NCI-H1930 (cell line): Measurements from ENCODE around the gene RAPSN.

Experiments used
- DNase-seq, 2 experiments: peaks; one replicate each; lab custom pipeline; 2025; lab: John Stamatoyannopoulos, UW

Gene RAPSN

DNA sequence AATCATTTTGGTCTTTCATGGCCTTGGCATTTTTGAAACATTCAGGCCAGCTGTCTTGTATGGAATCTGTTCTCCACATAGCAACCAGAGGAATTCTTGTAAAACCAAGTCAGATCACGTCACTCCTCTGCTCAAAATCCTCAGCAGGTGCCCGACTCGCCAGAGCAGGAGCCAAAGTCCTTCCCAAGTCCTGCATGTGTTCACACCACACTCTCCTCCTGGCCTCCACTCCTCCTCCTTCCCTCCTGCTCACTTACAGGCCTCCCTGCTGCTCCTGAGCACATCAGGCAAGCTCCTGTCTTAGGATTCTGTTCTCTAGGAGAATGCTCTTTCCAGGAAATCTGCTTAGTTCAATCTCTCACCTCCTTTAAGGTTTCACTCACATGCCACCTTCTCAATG, 15.8 kb downstream of the RAPSN start:
- DNase-seq: no peak

DNA sequence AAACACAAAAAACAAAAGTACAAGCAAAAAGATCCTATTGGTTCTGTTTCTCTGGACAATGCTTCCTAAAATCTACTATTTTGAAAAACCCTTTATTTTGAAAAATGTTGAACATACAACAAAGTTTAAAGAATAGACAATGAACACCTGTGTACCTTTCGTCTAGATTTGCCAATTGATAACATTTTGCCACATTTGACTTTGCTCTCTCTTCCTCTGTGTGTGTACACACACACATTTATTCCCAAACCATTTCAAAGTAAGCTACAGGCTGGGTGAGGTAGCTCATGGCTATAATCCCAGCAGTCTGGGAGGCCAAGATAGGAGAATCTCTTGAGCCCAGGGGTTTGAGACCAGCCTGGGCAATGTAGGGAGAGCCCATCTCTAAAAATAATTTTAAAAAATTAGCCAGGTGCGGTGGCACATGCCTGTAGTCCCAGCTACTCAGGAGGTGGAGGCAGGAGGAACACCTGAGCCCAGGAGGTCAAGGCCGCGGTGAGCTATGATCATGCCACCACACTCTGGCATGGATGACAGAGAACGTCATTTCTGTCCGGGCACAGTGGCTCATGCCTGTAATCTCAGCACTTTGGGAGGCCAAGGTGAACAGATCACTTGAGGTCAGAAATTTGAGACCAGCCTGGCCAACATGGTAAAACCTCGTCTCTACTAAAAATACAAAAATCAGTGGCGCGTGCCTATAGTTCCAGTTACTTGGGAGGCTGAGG, 17.4 kb downstream of the RAPSN start:
- no peak for DNase-seq

DNA sequence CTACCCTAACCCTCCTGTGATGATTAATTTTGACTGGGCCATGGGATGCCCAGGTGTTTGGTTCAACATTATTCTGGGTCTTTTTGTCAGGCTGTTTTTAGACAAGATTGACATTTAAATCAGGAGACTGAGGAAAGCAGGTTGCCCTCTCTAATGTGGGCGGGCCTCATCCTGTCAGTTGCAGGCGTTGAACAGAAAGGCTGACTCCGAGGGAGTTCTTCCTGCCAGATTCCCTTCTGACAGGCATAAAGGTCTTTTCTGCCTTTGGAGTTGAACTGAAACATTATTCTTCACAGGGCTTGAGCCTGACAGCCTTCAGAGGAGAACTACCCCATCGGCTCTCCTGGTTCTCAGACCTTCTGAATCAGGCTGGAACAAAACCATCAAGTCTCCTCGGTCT, 18.4 kb downstream of the RAPSN start:
- DNase-seq: no peak

DNA sequence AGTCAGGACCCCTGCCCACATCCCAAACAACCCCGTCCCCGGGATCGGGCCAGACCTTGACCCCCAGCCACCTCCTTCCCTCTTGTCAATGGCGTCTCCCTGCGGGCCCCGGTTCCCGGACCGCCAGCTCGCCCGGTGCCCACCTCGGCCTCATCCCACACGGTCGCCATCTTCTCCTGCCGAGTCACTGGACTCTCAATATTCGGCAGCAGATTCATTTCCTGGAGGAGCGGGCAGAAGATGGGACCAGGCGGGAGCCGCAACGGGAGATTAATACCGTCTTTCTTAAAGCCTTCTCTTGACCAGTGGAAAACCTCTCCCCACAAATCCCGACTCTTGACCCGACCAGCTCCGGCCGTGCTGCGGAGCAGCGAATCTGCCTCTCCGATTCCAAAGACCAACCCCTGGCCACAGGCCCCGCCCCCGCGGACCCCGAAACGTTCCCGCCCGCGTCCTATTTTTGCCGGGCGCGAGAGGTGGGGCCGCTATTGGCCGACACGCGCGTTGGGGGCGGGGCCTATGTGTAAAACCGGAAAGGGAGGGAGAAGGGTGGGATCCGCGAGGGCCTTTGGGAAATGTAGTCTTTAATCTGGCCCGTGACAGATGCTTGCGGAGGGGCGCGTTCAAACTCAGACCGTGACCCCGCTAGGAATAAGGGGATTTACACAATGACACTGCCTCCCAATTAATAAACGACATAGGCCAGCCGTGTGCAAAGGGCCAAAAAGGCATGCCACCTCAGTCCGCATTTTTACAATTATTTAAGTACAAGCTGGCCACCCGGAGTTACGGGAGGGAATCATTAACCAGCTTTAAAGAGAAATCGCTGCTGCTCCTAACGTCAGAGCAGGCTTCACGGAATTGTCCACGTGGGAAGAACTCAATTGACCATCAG, 22.6 kb downstream of the RAPSN start, which contains the start of gene PSMC3:
PSMC3 (minus strand) TSS at position 378 of the 895 bp plus-strand sequence; CDS start at position 218, 160 bp downstream.
- peak; percentile 98 to 99 for DNase-seq

DNA sequence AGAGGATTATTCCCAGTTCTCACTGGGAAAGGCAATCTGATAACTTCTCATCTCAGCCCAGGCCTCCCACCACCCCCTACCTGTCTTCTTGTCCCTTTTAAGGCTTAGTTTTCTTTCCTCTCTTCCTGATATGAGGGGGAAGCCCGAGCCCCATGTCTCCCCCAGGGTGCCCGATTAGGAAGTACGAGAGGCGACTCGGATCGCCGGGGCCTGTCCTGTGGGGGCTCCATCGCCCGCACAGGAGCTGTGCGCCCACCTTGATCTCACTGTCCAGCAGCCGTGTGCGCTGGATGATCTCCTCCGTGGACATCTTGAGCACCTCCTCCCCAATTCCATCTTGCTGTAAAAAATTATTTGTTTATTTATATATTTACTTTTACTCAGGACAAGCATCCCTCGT, 23.3 kb downstream of the RAPSN start:
- no peak for DNase-seq

DNA sequence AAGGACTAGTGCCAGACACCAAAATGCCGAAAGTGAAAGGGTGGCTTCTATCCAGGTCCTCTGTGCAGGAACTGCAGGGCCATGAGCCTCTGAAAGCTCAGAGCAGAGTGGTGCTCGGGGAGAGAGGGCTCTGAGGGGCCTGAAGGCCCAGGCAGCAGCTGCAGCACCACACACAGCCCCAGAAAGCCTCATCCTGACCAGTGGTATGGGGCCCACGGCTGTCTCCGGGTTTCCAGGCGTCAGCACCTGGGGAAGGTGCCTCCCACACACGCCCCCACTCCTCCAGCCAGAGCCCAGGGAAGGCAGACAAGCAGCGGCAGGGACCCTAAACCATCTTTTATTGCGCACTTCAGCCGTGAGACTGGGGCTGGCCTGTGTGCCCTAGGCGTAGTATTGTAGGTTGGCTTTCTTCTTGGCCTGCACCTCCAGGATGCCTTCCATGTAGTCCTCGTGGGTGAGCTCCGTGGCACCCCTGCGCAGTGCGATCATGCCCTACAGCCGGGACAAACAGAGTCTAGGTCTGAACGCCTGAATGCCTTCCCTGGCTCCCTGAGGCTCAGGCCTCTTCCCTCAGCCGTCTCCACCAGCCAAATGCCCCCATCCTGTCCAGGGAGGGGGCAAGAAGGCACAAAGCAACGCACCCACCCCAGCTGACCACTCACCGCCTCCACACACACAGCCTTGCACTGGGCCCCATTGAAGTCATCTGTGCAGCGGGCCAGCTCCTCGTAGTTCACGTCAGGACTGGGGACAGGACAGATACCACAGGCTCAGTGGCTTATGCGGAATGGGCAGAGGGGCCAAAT, 30.3 kb downstream of the RAPSN start:
- DNase-seq: no peak

DNA sequence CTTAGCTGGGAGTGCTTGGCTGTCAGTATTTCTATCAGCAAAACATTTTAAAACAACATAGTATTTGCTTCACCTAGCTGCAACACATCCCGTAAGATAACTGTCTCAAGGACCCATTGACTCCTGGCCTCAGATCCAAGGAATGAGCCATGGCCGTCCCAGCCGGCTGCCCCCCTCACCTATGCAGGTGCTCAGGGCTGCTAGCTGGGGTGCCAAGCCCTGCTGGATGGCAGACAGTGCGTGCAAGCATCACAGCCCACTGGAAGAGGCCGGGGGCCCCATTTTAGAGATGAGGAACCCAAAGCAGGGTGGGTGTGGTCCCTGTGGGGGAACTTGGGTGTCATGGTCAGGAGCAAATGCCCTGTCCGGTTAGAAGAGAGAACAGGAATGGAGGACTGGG, 31.2 kb downstream of the RAPSN start:
- no peak for DNase-seq

DNA sequence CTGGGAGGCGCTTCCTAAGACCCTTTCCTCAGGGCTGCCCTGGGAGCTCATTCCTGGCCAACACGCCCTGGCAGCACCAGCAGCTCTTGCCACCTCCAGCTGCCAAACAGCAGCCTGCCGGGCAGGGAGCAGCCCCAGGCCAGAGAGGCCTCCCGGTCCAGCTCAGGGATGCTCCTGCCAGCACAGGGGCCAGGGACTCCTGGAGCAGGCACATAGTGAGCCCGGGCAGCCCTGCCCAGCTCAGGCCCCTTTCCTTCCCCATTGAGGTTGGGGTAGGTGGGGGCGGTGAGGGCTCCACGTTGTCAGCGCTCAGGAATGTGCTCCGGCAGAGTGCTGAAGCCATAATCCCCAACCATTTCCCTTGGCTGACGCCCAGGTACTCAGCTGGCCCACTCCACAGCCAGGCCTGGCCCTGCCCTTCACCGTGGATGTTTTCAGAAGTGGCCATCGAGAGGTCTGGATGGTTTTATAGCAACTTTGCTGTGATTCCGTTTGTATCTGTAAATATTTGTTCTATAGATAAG, 32.9 kb downstream of the RAPSN start:
- no peak for DNase-seq

DNA sequence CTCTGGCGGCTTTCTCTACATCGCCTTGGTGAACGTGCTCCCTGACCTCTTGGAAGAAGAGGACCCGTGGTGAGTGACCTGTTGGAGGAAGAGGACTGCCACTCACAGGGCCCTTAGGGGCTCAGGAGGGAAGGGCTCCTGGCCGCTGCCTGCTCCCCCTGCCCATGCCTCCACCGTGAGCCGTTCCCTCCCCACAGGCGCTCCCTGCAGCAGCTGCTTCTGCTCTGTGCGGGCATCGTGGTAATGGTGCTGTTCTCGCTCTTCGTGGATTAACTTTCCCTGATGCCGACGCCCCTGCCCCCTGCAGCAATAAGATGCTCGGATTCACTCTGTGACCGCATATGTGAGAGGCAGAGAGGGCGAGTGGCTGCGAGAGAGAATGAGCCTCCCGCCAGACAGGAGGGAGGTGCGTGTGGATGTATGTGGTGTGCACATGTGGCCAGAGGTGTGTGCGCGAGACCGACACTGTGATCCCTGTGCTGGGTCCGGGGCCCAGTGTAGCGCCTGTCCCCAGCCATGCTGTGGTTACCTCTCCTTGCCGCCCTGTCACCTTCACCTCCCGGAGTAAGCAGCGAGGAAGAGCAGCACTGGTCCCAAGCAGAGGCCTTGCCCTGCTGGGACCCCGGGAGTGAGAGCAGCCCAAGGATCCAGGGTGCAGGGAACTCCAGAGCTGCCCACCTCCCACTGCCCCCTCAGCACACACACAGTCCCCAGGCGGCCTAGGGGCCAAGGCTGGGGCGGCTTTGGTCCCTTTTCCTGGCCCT, 33.7 kb downstream of the RAPSN start:
- no peak for DNase-seq

DNA sequence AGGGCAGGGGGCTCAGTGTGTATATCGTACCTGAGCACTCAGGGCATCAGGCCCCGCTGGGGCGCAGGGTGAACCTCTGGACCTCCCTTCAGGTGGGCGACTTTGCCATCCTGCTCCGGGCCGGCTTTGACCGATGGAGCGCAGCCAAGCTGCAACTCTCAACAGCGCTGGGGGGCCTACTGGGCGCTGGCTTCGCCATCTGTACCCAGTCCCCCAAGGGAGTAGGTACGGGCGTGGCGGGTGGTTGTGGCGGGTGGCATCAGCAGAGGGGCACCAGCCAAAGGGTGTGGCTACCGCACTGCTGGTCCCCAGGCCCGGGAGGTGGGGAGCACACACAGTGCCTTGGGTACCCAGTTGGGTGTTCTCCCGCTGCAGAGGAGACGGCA, 34.3 kb downstream of the RAPSN start:
- no peak for DNase-seq

DNA sequence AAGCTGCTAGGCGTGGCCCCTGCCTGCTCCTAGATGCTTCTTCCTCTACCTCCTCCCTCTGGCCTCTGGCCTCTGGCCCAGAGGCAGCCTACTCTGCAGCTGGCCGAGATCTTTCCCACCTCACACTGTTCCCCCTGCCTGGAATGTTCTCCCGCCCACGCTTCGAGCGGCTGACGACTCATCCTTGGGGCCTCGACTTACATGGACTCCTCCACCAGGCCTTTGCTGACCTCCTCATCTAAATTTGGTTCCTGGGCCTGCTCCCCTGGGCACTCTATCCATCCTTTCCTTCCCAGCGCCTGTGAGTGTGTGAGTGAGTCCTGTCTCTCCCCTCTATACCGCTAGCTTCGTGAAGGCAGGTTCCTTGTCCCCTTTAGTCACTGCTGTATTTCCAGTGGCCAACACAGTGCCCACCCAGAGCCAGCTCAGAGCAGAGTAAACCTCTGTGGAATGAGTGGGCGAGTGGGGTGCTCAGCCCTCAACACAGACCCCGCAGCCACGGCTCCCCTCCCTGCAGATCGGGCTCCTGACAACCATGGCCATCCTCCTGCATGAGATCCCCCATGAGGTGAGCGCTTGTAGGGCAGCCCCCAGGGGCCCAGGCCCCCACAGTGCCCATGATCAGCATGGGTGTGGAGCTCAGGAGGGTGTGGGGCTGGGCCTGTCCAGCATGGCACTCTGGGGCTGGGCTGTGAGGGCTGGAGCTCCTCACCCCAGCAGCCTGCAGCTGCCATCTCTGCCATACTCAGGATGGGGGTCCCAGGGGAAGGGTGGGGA, 34.8 kb downstream of the RAPSN start:
- DNase-seq: no peak

DNA sequence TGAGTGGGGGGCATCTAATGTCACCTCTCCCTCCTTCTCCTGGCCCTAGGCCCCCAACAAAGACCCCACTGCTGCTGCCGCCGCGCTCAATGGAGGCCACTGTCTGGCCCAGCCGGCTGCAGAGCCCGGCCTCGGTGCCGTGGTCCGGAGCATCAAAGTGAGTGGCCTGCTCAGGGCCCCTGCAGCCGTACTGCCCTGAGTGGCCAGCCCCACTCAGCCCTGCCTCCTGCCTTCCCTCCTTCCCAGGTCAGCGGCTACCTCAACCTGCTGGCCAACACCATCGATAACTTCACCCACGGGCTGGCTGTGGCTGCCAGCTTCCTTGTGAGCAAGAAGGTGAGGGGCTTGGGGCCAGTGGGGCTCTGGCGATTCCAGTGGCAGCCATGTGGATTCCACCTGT, 35.6 kb downstream of the RAPSN start:
- DNase-seq: no peak

DNA sequence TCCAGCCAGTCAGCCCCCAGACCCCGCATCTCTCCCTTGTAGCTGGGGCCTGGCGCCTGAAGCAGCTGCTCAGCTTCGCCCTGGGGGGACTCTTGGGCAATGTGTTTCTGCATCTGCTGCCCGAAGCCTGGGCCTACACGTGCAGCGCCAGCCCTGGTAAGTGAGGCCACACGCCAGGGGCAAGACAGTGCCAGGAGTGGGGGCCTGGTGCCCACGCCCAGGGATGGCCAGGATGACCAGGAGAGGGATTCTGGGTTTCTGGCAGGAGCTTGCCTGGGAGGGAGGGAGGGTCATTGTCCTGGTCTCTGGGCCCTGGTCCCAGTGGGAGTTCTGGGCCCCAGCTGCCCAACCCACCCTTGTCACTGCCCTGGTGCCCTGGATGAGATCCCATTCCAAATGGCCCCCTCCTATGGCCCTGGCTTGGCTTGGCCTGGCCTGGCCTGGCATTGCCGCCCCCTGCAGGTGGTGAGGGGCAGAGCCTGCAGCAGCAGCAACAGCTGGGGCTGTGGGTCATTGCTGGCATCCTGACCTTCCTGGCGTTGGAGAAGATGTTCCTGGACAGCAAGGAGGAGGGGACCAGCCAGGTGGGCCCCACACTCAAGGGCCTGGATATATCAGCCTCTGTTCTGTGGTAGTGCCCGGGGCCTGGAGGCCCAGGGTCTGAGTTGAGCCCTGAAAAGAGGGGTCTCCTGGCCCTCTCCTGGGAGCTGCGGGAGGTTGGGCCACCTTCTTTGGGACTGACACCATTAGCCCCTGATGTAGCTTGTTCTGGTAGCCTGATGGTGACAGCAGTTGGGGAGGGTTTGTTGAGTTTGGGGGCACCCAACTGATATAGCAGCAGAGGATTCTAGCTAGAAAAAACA, 36.8 kb downstream of the RAPSN start:
- DNase-seq: peak; percentile 34 to 35

DNA sequence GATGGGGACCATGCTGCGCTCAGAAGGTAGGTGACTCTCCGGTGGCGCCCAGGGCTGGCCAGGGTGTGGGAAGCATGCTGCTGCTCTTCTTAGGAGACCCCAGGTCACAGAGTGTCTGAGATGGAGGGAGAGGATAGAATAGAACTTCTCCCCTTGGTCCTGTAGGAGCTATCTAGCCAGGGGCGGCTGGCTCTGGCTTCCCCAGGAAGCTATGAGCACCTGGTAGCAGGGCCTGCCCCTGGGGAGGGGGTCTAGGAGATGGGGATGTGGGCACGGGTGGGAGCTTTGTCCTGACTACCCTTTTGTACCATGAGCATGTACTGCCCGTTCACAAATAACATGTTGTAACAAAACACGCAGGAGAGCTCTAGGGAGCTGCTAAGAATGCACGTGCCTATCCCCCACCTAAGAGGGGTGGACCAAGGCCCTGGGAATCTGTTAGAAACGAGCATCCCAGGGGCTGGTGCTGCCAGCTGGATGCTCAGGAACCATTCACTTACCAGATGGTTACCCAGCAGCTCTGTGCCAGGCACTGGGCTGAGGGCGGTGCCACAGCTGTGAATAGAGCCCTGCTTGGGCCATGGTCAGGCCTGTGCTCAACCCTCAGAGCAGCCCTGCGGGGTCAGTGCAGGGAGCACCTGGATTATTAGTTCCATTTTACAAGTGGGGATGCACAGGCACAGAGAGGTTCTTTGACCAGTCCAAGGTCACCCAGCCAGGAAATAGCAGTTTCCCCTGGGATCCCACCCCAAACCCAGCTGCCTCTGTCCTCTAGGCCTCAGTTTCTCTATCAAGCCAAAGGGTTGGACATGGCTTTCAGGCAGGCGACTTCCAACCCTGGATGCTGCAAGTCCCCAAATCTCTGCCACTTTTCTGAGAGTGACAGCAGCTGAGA, 38.3 kb downstream of the RAPSN start:
- DNase-seq: no peak

DNA sequence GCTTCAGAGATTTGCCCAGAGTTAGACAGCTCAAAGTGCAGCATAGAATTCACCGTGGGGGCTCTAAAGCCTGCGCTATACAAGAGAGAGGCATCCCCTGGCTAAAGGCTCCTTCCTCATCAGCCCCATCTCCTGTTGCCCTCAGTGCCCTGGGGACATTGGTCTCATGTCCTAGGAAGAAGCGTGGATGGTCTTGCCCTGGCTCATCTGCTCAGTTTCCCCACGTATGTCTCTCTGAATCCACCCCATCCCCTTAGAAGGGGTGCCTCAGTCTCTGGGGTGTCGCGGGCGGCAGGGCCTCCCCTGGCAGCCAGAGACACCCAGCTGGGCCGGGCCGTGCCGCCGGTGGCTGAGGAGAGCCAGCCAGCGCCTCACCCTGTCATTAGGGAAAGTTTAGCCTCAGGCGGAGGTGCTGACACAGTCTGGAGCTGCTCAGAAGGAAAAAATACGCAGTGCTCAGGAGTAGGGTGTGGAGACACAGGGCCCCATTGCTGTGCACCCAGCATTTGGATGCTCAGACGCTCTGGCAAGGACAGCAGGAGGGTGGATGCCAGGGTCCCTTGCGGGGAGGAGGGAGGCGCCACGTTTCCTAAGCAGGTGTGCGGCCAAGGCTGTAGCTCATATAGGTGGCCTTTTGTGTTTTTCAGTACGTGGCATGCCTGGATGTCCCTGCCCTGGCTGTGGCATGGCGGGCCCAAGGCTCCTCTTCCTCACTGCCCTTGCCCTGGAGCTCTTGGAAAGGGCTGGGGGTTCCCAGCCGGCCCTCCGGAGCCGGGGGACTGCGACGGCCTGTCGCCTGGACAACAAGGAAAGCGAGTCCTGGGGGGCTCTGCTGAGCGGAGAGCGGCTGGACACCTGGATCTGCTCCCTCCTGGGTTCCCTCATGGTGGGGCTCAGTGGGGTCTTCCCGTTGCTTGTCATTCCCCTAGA, 39.2 kb downstream of the RAPSN start:
- DNase-seq: no peak

DNA sequence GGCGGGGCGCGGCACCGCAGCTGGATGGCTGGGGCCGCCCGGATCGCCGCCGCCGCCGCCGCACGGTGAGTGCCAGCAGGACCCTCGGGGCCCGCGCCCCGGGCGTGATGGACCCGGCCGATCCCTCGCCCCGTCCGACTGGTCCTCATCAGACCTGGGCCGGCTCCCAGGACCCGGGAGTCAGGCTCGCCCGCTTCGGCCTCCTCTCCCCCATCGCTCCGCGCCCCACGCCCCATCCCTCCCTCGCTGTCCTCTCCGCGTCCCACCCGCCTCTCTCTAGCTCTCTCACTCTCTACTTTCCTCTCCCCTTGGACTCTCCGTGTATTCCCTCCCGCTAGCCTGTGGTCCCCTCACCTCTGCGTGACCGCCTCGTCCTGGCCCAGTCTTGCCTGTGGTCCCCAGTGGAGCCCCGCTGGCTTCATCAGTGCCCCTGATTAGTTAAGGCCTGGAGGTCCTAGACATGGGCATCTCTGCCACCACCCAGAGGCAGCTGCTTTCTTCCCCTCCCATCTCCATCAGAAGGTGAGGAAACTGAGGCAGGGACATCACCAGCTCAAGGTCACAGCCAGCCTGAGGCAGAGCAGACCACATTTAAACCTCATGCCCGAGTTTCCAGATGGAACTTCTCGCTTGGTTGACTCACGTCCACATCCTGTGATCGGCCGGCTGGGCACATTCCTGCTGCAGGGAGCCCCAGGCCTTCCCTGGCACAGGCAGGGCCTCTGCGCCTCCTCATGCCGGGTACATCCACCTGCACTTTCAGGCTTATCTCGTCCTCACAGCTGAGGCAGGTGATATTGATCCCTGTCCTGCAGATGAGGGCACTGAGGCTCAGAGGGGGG, 40.1 kb downstream of the RAPSN start:
- no peak for DNase-seq
